H1 (cell line): ENCODE measurements around the gene SND1. TPM values are rescaled to one million over a fixed set of nuclear protein-coding genes. Genes with fewer than 3 reads are reported as not detected.

Source experiments
- CTCF ChIA-PET: fragments of 300-600 bp; sonication (Branson Sonifier 250); formaldehyde crosslinking; loops from one replicate; lab custom pipeline; 2021; ENCODE audit not compliant: partially characterized antibody; lab: Charles Lee
- POLR2A ChIA-PET: fragments of 300-600 bp; sonication (Branson Sonifier 250); formaldehyde crosslinking; loops from one replicate; lab custom pipeline; 2021; ENCODE audit warnings: inconsistent platforms; ENCODE audit not compliant: partially characterized antibody; lab: Charles Lee
- DNase-seq, 2 experiments: peaks; one replicate each; pipeline versions ENCODE4 v3.0.0 to v3.0.0-alpha.2; 2010 to 2022; ENCODE audit warnings: low spot score in 2 of 2, low read depth in 1 of 2, mixed read lengths in 1 of 2
- FAIRE-seq: peaks from 2 replicates; lab custom pipeline; 2011; peaks lifted over from hg19 to GRCh38; lab: Jason Lieb, UNC
- H2AFZ ChIP-seq: 2 replicates; pipeline ENCODE4 v1.8.1; 2012; ENCODE audit warnings: low read length, inconsistent platforms
- H2AK5ac ChIP-seq: 2 replicates; pipeline ENCODE4 v1.6.1; 2013; ENCODE audit warnings: low read depth, low read length
- H2BK120ac ChIP-seq: replicated peaks from 2 replicates; pipeline ENCODE3; 2013; ENCODE audit warnings: low read depth, low read length, inconsistent platforms
- H2BK12ac ChIP-seq: 2 replicates; pipeline ENCODE4 v1.6.1; 2013; ENCODE audit warnings: low read depth, low read length
- H2BK15ac ChIP-seq: 2 replicates; pipeline ENCODE4 v1.6.1; 2013; ENCODE audit warnings: low read length
- H2BK20ac ChIP-seq: 2 replicates; pipeline ENCODE4 v1.6.1; 2013; ENCODE audit warnings: low read length
- H2BK5ac ChIP-seq: 2 replicates; pipeline ENCODE4 v1.6.1; 2013; ENCODE audit warnings: low read depth, low read length
- H3K14ac ChIP-seq: 2 replicates; pipeline ENCODE4 v1.6.1; 2013; ENCODE audit warnings: inconsistent platforms; ENCODE audit not compliant: insufficient read length
- H3K18ac ChIP-seq: 2 replicates; pipeline ENCODE4 v1.6.1; 2013; ENCODE audit warnings: low read length; ENCODE audit errors: extremely low read depth
- H3K23ac ChIP-seq: 2 replicates; pipeline ENCODE4 v1.6.1; 2013; ENCODE audit warnings: inconsistent platforms; ENCODE audit not compliant: insufficient read length
- H3K23me2 ChIP-seq: 2 replicates; pipeline ENCODE4 v1.6.1; 2013; ENCODE audit warnings: low read depth, low read length
- H3K27ac ChIP-seq: 2 replicates; pipeline ENCODE4 v1.6.1; 2011; ENCODE audit warnings: low read depth, low read length, inconsistent platforms
- H3K27me3 ChIP-seq, 4 experiments: replicated peaks in 1 of 4; 1 replicate in 1 of 4; 2 replicates in 3 of 4; pipeline versions ENCODE4 v1.6.1 to v1.8.1; 2011 to 2013; ENCODE audit warnings: low read length in 3 of 4, mild to moderate bottlenecking in 3 of 4, inconsistent platforms in 2 of 4, mixed read lengths in 2 of 4, moderate library complexity in 1 of 4; ENCODE audit not compliant: control insufficient read depth in 3 of 4, insufficient read depth in 3 of 4; ENCODE audit errors: extremely low read depth in 1 of 4
- H3K36me3 ChIP-seq, 4 experiments: 2 replicates each; pipeline versions ENCODE4 v1.6.1 to v1.8.1; 2011 to 2013; ENCODE audit warnings: mild to moderate bottlenecking in 4 of 4, low read length in 3 of 4, moderate library complexity in 2 of 4, control low read depth in 1 of 4, inconsistent platforms in 1 of 4; ENCODE audit not compliant: insufficient read depth in 4 of 4, control insufficient read depth in 2 of 4
- H3K4ac ChIP-seq: replicated peaks from 2 replicates; pipeline ENCODE3; 2013; ENCODE audit warnings: low read length, low read depth, mixed read lengths, inconsistent platforms; ENCODE audit not compliant: insufficient read length
- H3K4me1 ChIP-seq, 4 experiments: replicated peaks in 1 of 4; 1 replicate in 1 of 4; 2 replicates in 3 of 4; pipeline versions ENCODE4 v1.6.1 to v1.8.1; 2011 to 2013; ENCODE audit warnings: low read length in 3 of 4, inconsistent platforms in 2 of 4, mixed read lengths in 1 of 4; ENCODE audit not compliant: insufficient read depth in 4 of 4, control insufficient read depth in 3 of 4
- H3K4me2 ChIP-seq, 2 experiments: 2 replicates each; pipeline versions ENCODE4 v1.6.1 to v1.8.1; 2011 to 2013; ENCODE audit warnings: low read depth in 2 of 2, low read length in 2 of 2, control low read depth in 1 of 2, inconsistent platforms in 1 of 2, mild to moderate bottlenecking in 1 of 2; ENCODE audit not compliant: insufficient read depth in 1 of 2
- H3K4me3 ChIP-seq, 4 experiments: fragments of 200-600, 300-600 bp in 1 of 4; sonication (generic), shearing (Covaris generic), sonication (Bioruptor Twin) in 1 of 4; 2 replicates each; pipeline versions ENCODE4 v1.5.1 to v1.8.1; 2011 to 2016; ENCODE audit warnings: low read length in 4 of 4, low read depth in 3 of 4, control low read depth in 2 of 4, inconsistent platforms in 2 of 4, mild to moderate bottlenecking in 2 of 4, mixed read lengths in 1 of 4, moderate library complexity in 1 of 4; ENCODE audit not compliant: insufficient read depth in 2 of 4; ENCODE audit errors: extremely low read depth in 1 of 4
- H3K56ac ChIP-seq: replicated peaks from 2 replicates; pipeline ENCODE3; 2013; ENCODE audit warnings: low read depth, mild to moderate bottlenecking, mixed read lengths, low read length, inconsistent platforms; ENCODE audit not compliant: insufficient read length
- H3K79me1 ChIP-seq: 2 replicates; pipeline ENCODE4 v1.6.1; 2013; ENCODE audit warnings: low read depth, low read length, control low read depth
- H3K79me2 ChIP-seq, 2 experiments: 2 replicates each; pipeline versions ENCODE4 v1.6.1 to v1.8.1; 2012 to 2013; ENCODE audit warnings: low read length in 2 of 2, mild to moderate bottlenecking in 2 of 2, inconsistent platforms in 1 of 2; ENCODE audit not compliant: insufficient read depth in 2 of 2, control insufficient read depth in 1 of 2
- H3K9ac ChIP-seq, 4 experiments: replicated peaks in 1 of 4; 1 replicate in 1 of 4; 2 replicates in 3 of 4; pipeline versions ENCODE4 v1.6.1 to v1.8.1; 2011 to 2013; ENCODE audit warnings: low read depth in 3 of 4, low read length in 3 of 4, control low read depth in 2 of 4, mild to moderate bottlenecking in 2 of 4, moderate library complexity in 2 of 4, inconsistent platforms in 1 of 4; ENCODE audit errors: extremely low read depth in 1 of 4
- H3K9me3 ChIP-seq, 2 experiments: 2 replicates each; pipeline versions ENCODE4 v1.6.1 to v1.8.1; 2012 to 2013; ENCODE audit warnings: mild to moderate bottlenecking in 2 of 2, moderate library complexity in 2 of 2, control low read depth in 1 of 2, inconsistent platforms in 1 of 2, low read depth in 1 of 2, low read length in 1 of 2, mixed read lengths in 1 of 2; ENCODE audit not compliant: insufficient read depth in 2 of 2
- H4K20me1 ChIP-seq, 2 experiments: replicated peaks in 1 of 2; 2 replicates each; pipeline versions ENCODE3 to v1.8.1; 2011 to 2013; ENCODE audit warnings: inconsistent platforms in 2 of 2, low read length in 2 of 2, mild to moderate bottlenecking in 1 of 2; ENCODE audit not compliant: insufficient read depth in 2 of 2, control insufficient read depth in 1 of 2
- H4K5ac ChIP-seq: 2 replicates; pipeline ENCODE4 v1.6.1; 2013; ENCODE audit warnings: low read length, low read depth, mixed read lengths, inconsistent platforms; ENCODE audit not compliant: insufficient read length
- H4K8ac ChIP-seq: 2 replicates; pipeline ENCODE4 v1.8.0; 2013; ENCODE audit warnings: mild to moderate bottlenecking, moderate library complexity, low read length, inconsistent platforms; ENCODE audit not compliant: insufficient read depth; ENCODE audit errors: extremely low read depth
- H4K91ac ChIP-seq: replicated peaks from 2 replicates; pipeline ENCODE3; 2013; ENCODE audit warnings: low read length, mixed read lengths, inconsistent platforms; ENCODE audit not compliant: insufficient read length
- BACH1 ChIP-seq: IDR thresholded peaks from 2 replicates; pipeline ENCODE4 v1.6.1; 2012; ENCODE audit warnings: low read length, improper control_type of control experiment
- CBX5 ChIP-seq: fragments of 300-800, 300-1000 bp; sonication (generic); IDR thresholded peaks from 2 replicates; pipeline ENCODE4 v1.7.1; 2016; ENCODE audit warnings: antibody characterized with exemption, low read length, low read depth
- CHD1 ChIP-seq: IDR thresholded peaks from 2 replicates; pipeline ENCODE4 v1.6.1; 2012; ENCODE audit warnings: low read depth, low read length, improper control_type of control experiment
- CREB1 ChIP-seq: IDR thresholded peaks from 2 replicates; pipeline ENCODE4 v1.6.1; 2012; ENCODE audit warnings: inconsistent platforms
- EP300 ChIP-seq, 2 experiments: IDR thresholded peaks; 1 replicate in 1 of 2; 2 replicates in 1 of 2; pipeline ENCODE4 v1.6.1; 2011 to 2012; ENCODE audit warnings: low read depth in 2 of 2, low read length in 2 of 2, mild to moderate bottlenecking in 2 of 2, borderline replicate concordance in 1 of 2, inconsistent platforms in 1 of 2, moderate library complexity in 1 of 2
- POU5F1 ChIP-seq: IDR thresholded peaks from 2 replicates; pipeline ENCODE4 v1.6.1; 2011; ENCODE audit warnings: low read depth, mild to moderate bottlenecking, low read length, moderate library complexity
- RBBP5 ChIP-seq: IDR thresholded peaks from 2 replicates; pipeline ENCODE4 v1.7.1; 2012; ENCODE audit warnings: low read depth, mild to moderate bottlenecking, inconsistent platforms, low read length, moderate library complexity, borderline replicate concordance
- SIRT6 ChIP-seq: IDR thresholded peaks from one replicate; pipeline ENCODE4 v1.7.1; 2012; ENCODE audit warnings: low read length, inconsistent platforms
- SIX5 ChIP-seq: IDR thresholded peaks from 2 replicates; pipeline ENCODE4 v1.6.1; 2011; ENCODE audit warnings: mild to moderate bottlenecking, low read depth, low read length
- SP4 ChIP-seq: IDR thresholded peaks from 2 replicates; pipeline ENCODE4 v1.6.1; 2012; ENCODE audit warnings: low read length, inconsistent platforms
- SRF ChIP-seq: IDR thresholded peaks from 2 replicates; pipeline ENCODE4 v1.6.1; 2011; ENCODE audit warnings: mild to moderate bottlenecking, low read depth, low read length, moderate library complexity
- WGBS, 2 experiments: shearing (Covaris generic) in 1 of 2; methylation state at CpG; one replicate each; pipeline versions ENCODE4 v1.1.6 to v1.1.7; 2013 to 2015; ENCODE audit warnings: low lambda C conversion rate in 2 of 2, mixed read lengths in 2 of 2, inconsistent platforms in 1 of 2, low coverage in 1 of 2, missing lambda C conversion rate in 1 of 2; ENCODE audit not compliant: insufficient replicate concordance in 2 of 2, insufficient coverage in 1 of 2, insufficient read length in 1 of 2; ENCODE audit errors: extremely low coverage in 1 of 2, missing lambda C conversion rate in 1 of 2; 5-methylcytosine and 5-hydroxymethylcytosine counted together
- polyA plus RNA-seq, 7 experiments: library from polyadenylated mRNA; depleted of rRNA in 3 of 7; stranded (reverse) in 5 of 7; unstranded in 2 of 7; fragments of >200 nt in 5 of 7; fragments of 200-250 nt in 2 of 7; gene quantifications; 1 replicate in 5 of 7; 2 replicates in 1 of 7; 4 replicates in 1 of 7; pipeline versions ENCODE4 v1.2.1 to v1.2.3, GENCODE V29; 2011 to 2013; ENCODE audit warnings: missing spikeins in 2 of 7, mixed read lengths in 2 of 7
- total RNA-seq: library from RNA; stranded (reverse); fragmentation: NEBNext Ultra II Directional; extraction: Animal tissue kit (Norgen Biotek cat#: 25700); gene quantifications from 2 replicates; pipeline ENCODE4 v1.2.1, GENCODE V29; 2021
- TF ChIP-seq, protein P1 (sequence below): IDR thresholded peaks from 2 replicates; pipeline ENCODE4 v1.6.1; 2011; ENCODE audit warnings: low read length, improper control_type of control experiment

SND1 gene
- total and polyA plus RNA-seq, 2 of the 8 experiments (the other 6 are each of a cell fraction or from before 2014, with no cell fraction given), result 122 to 290 TPM

DNA sequence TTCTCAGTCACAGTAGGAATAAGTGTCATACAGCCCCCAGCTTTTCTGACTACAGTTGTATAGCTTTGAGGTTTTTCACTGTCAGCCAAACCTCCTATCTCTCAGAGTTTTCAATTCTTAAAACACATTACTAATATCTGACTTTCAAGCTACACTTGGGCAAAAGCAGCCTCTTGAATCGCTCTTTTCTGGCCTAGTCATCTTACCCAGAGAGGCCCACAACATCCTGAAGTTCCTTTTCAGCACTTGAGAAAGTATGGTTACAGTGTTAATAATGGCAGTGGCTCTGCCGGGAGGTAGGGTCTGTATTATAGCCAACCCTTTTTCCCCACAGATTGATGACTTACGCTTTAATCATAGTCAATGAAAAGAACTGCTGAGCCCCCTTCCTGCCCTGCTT lies 198.2 kb downstream of the SND1 start:
- H3K79me1 ChIP-seq, result no peaks in the 10 kb centered on the region; the same call in 1 of the 2 replicates
- no peak overlapping the region for H2AFZ ChIP-seq
- H3K36me3 ChIP-seq, result peaks cover 0 to 5% (median 0%) of the 10 kb centered on the region in 4 experiments; a peak in 2 of 8 replicates
- H3K9me3 ChIP-seq, result no peaks in the 10 kb centered on the region
- H3K79me2 ChIP-seq, result 0 out of 4 replicates have a peak, but pooled peaks cover 0 to 2% of the 10 kb centered on the region in 2 experiments
- no peak overlapping the region for H3K9ac ChIP-seq
- peaks cover 0 to 8% (median 5%) of the 10 kb centered on the region in 4 experiments; a peak in 6 of 7 replicates for H3K4me1 ChIP-seq
- no peak overlapping the region for H4K8ac ChIP-seq
- no peak overlapping the region for H3K23ac ChIP-seq
- ChIA-PET CTCF (interaction anchor here (1.0 kb wide), 2 partner anchors 9 to 10 kb away, joined by 3 to 4 read pairs; no protein-coding TSS in a partner anchor), POLR2A (no interaction called here)
- H3K4me2 ChIP-seq, result no peak overlapping the region
- no peaks in the 10 kb centered on the region for H3K23me2 ChIP-seq
- peaks cover 0 to 2% of the 10 kb centered on the region in 2 experiments for H4K20me1 ChIP-seq
- H2BK5ac ChIP-seq, result no peak overlapping the region
- no peak overlapping the region for H2BK15ac ChIP-seq
- TF ChIP-seq SIX5 (no peak), CHD1 (no peak), EP300 (IDR thresholded peaks at IDR 0.05; ENCODE audit: borderline replicate concordance in 1 of 2, low read depth in 2 of 2, low read length in 2 of 2) (no peak), POU5F1 (no peak), CBX5 (no peak), CREB1 (no peak), RBBP5 (no peak), SP4 (no peak), SRF (no peak), SIRT6 (no peak), BACH1 (no peak)
- TF ChIP-seq, protein P1, sequence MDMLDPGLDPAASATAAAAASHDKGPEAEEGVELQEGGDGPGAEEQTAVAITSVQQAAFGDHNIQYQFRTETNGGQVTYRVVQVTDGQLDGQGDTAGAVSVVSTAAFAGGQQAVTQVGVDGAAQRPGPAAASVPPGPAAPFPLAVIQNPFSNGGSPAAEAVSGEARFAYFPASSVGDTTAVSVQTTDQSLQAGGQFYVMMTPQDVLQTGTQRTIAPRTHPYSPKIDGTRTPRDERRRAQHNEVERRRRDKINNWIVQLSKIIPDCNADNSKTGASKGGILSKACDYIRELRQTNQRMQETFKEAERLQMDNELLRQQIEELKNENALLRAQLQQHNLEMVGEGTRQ, result no peak
- no peak overlapping the region for H2BK20ac ChIP-seq
- 90% methylated on average over 3 of the region's 3 CpGs; no CpG with 5 or more reads in 1 of the 2 experiments for WGBS, 2 experiments
- no peak overlapping the region for H2BK120ac ChIP-seq
- DNase-seq, result no peak
- H3K14ac ChIP-seq, result no peak overlapping the region
- no peak overlapping the region for H3K56ac ChIP-seq
- no peak overlapping the region for H4K5ac ChIP-seq
- H3K27ac ChIP-seq, result no peak overlapping the region
- H3K18ac ChIP-seq, result no peak overlapping the region
- H3K27me3 ChIP-seq, result no peaks in the 10 kb centered on the region
- H2BK12ac ChIP-seq, result no peak overlapping the region
- H4K91ac ChIP-seq, result no peak overlapping the region
- H2AK5ac ChIP-seq, result no peak overlapping the region
- no peak for FAIRE-seq
- H3K4ac ChIP-seq, result no peak overlapping the region
- no peak overlapping the region for H3K4me3 ChIP-seq
